ENCODE measurements around the gene HSD17B13. TPM values are rescaled to one million over a fixed set of nuclear protein-coding genes. Genes with fewer than 3 reads are reported as not detected.
"Not testable (repeated sequence)": the region's sequence is repeated elsewhere in the genome, so short reads cannot be mapped to it uniquely, and the experiment has no call there.

Gene HSD17B13
- total and polyA plus RNA-seq, 2 experiments from 2014 or later, result 0.30 to 1.00 TPM

DNA sequence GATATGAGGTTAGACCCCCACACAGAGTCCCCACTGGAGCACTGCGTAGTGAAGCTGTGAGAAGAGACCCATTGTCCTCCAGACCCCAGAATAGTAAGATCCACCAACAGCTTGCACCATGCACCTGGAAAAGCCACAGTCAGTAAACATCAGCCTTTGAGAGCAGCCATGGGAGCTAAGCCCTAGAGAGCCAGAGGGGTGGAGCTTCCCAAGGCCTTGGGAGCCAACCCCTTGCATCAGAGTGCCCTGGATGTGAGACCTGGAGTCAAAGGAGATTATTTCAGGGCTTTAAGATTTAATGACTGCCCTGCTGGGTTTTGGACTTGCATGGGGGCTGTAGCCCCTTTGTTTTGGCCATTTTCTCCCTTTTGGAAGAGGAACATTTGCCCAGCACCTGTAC is 35.7 kb downstream of the HSD17B13 start:
- no peaks in the 10 kb centered on the region for H3K4me1 ChIP-seq (ENCODE audit: insufficient read depth)
- no peaks in the 10 kb centered on the region for H3K79me2 ChIP-seq
- no peaks in the 10 kb centered on the region for H3K9me2 ChIP-seq (replicated peaks; ENCODE audit: insufficient read depth)
- no peak overlapping the region for H3K27ac ChIP-seq
- no peaks in the 10 kb centered on the region for H3K36me3 ChIP-seq (replicated peaks; ENCODE audit: insufficient read depth, low read depth)
- H3K27me3 ChIP-seq, result no peaks in the 10 kb centered on the region
- WGBS (ENCODE audit: low lambda C conversion rate, missing lambda C conversion rate), result 94% methylated on average over 1 of the region's 1 CpG
- TF ChIP-seq EZH2phosphoT487 (IDR thresholded peaks at IDR 0.05; ENCODE audit: low read depth, severe bottlenecking, unreplicated experiment), result no peak
- TF ChIP-seq EZH2 (IDR thresholded peaks at IDR 0.05; ENCODE audit: borderline replicate concordance), result no peak
- TF ChIP-seq, protein P1, sequence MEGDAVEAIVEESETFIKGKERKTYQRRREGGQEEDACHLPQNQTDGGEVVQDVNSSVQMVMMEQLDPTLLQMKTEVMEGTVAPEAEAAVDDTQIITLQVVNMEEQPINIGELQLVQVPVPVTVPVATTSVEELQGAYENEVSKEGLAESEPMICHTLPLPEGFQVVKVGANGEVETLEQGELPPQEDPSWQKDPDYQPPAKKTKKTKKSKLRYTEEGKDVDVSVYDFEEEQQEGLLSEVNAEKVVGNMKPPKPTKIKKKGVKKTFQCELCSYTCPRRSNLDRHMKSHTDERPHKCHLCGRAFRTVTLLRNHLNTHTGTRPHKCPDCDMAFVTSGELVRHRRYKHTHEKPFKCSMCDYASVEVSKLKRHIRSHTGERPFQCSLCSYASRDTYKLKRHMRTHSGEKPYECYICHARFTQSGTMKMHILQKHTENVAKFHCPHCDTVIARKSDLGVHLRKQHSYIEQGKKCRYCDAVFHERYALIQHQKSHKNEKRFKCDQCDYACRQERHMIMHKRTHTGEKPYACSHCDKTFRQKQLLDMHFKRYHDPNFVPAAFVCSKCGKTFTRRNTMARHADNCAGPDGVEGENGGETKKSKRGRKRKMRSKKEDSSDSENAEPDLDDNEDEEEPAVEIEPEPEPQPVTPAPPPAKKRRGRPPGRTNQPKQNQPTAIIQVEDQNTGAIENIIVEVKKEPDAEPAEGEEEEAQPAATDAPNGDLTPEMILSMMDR (IDR thresholded peaks at IDR 0.05; ENCODE audit: poor library complexity), result no peak
- H3K9me3 ChIP-seq (ENCODE audit: low read depth), result no peaks in the 10 kb centered on the region
- H2AFZ ChIP-seq, result no peak overlapping the region
- H3K4me2 ChIP-seq, result no peak overlapping the region
- DNase-seq (ENCODE audit: low spot score), result no peak
- H3K4me3 ChIP-seq, result no peak overlapping the region
- no peaks in the 10 kb centered on the region for H4K20me1 ChIP-seq (ENCODE audit: insufficient read depth, poor library complexity, severe bottlenecking)

DNA sequence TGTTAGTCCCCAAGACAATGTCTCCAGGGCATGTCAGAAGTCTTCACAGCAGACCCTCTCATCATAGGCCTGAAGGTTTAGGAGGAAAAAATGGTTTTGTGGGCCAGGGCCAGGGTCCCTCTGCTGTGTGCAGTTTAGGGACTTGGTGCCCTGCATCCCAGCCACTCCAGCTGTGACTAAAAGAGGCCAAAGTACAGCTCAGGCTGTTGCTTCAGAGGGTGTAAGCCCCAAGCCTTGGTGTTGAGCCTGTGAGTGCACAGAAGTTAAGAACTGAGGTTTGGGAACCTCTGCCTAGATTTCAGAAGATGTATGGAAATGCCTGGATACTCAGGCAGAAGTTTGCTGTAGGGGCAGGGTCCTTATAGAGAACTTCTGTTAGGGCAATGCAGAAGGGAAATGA is 38.4 kb downstream of the HSD17B13 start:
- H3K36me3 ChIP-seq (replicated peaks; ENCODE audit: insufficient read depth, low read depth); H3K27me3 ChIP-seq; H3K27ac ChIP-seq; H3K9me2 ChIP-seq (replicated peaks; ENCODE audit: insufficient read depth); H3K79me2 ChIP-seq; H3K4me1 ChIP-seq (ENCODE audit: insufficient read depth); H3K4me3 ChIP-seq; H3K9me3 ChIP-seq (ENCODE audit: low read depth); H4K20me1 ChIP-seq (ENCODE audit: insufficient read depth, poor library complexity, severe bottlenecking); H3K4me2 ChIP-seq; H2AFZ ChIP-seq; DNase-seq (ENCODE audit: low spot score): not testable (repeated sequence)

DNA sequence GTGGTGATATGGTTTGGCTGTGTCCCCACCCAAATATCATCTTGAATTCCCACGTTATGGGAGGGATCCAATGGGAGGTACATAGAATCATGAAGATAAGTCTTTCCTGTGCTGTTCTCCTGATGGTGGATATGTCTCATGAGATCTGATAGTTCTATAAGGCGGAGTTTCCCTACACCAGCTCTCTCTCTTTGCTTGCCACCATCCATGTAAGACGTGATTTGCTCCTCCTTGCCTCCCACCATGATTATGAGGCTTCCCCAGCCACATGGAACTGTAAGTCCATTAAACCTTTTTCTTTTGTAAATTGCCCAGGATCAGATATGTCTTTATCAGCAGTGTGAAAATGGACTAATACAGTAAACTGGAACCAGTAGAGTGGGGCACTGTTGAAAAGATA is 39.5 kb downstream of the HSD17B13 start:
- Histone ChIP-seq H3K9me3 (ENCODE audit: low read depth) (no peaks in the 10 kb centered on the region), H3K9me2 (replicated peaks; ENCODE audit: insufficient read depth) (no peaks in the 10 kb centered on the region), H3K27ac (no peak overlapping the region), H3K4me1 (ENCODE audit: insufficient read depth) (no peaks in the 10 kb centered on the region), H2AFZ (no peak overlapping the region), H3K4me3 (no peak overlapping the region), H3K79me2 (no peaks in the 10 kb centered on the region), H3K4me2 (no peak overlapping the region), H3K27me3 (no peaks in the 10 kb centered on the region), H3K36me3 (replicated peaks; ENCODE audit: insufficient read depth, low read depth) (no peaks in the 10 kb centered on the region), H4K20me1 (ENCODE audit: insufficient read depth, poor library complexity, severe bottlenecking) (no peaks in the 10 kb centered on the region)
- no peak for DNase-seq (ENCODE audit: low spot score)
- 77% methylated on average over 3 of the region's 3 CpGs for WGBS (ENCODE audit: low lambda C conversion rate, missing lambda C conversion rate)
- TF ChIP-seq EZH2 (IDR thresholded peaks at IDR 0.05; ENCODE audit: borderline replicate concordance), result no peak

DNA sequence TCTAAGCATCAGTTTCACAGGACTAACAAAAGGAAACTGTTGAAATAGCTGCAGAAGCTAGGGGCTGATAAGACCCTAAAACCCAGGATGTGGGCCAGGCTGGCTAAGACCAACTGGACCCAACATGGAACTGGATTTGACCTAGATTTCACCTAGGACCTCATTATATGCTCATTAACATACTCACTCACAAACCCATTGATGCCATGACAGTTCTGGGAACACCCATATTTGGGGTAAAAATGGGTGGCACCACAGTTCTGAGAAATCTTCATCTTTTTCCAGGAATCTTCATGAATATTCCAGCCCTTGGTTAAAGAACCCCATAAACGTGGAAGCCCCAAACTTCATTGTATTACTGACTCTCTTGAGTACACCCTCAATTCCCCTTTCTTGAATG is 41.1 kb downstream of the HSD17B13 start:
- no peaks in the 10 kb centered on the region for H3K9me3 ChIP-seq (ENCODE audit: low read depth)
- no peak overlapping the region for H2AFZ ChIP-seq
- H3K9me2 ChIP-seq (replicated peaks; ENCODE audit: insufficient read depth), result no peaks in the 10 kb centered on the region
- no peak overlapping the region for H3K4me2 ChIP-seq
- no peak for TF ChIP-seq EZH2 (IDR thresholded peaks at IDR 0.05; ENCODE audit: borderline replicate concordance)
- TF ChIP-seq, protein P1 (IDR thresholded peaks at IDR 0.05; ENCODE audit: poor library complexity), result no peak
- no peak for DNase-seq (ENCODE audit: low spot score)
- H3K27ac ChIP-seq, result no peak overlapping the region
- H3K27me3 ChIP-seq, result no peaks in the 10 kb centered on the region
- H3K4me3 ChIP-seq, result no peak overlapping the region
- WGBS (ENCODE audit: low lambda C conversion rate, missing lambda C conversion rate), result 93% methylated on average over 1 of the region's 1 CpG
- H3K36me3 ChIP-seq (replicated peaks; ENCODE audit: insufficient read depth, low read depth), result no peaks in the 10 kb centered on the region
- H4K20me1 ChIP-seq (ENCODE audit: insufficient read depth, poor library complexity, severe bottlenecking), result no peaks in the 10 kb centered on the region
- no peaks in the 10 kb centered on the region for H3K79me2 ChIP-seq
- H3K4me1 ChIP-seq (ENCODE audit: insufficient read depth), result peaks cover 6% of the 10 kb centered on the region

DNA sequence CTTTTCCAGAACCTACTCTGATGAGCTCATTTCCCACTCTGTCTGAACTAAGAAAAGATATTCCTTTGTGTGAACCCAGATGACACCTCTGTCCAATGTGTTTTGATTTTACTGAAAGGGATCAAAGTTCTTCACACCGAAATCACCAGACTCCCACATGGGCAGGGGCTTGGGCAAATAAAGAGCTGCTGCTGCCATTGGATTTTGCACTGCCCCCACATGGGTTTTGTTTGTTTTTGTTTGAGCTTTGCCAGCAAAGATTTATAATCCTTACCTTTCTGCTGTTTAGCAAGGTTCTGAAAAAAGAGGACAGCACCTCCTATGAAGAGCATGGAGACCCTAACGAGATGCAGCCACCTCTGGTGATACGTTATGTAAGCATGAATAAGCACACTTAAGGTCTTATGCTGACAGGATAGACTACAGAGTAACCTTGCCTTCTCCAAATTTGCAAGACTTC is 44.3 kb downstream of the HSD17B13 start:
- Histone ChIP-seq H4K20me1 (ENCODE audit: insufficient read depth, poor library complexity, severe bottlenecking) (no peaks in the 10 kb centered on the region), H3K9me3 (ENCODE audit: low read depth) (no peaks in the 10 kb centered on the region), H3K4me2 (peak overlapping the region; percentile 6), H3K27ac (peak overlapping the region; percentile 32), H3K4me1 (ENCODE audit: insufficient read depth) (peaks cover 6% of the 10 kb centered on the region), H3K9me2 (replicated peaks; ENCODE audit: insufficient read depth) (no peaks in the 10 kb centered on the region), H3K36me3 (replicated peaks; ENCODE audit: insufficient read depth, low read depth) (no peaks in the 10 kb centered on the region), H3K27me3 (no peaks in the 10 kb centered on the region), H2AFZ (no peak overlapping the region), H3K4me3 (no peak overlapping the region), H3K79me2 (no peaks in the 10 kb centered on the region)
- no peak for TF ChIP-seq EZH2phosphoT487 (IDR thresholded peaks at IDR 0.05; ENCODE audit: low read depth, severe bottlenecking, unreplicated experiment)
- TF ChIP-seq, protein P1 (IDR thresholded peaks at IDR 0.05; ENCODE audit: poor library complexity), result no peak
- TF ChIP-seq EZH2 (IDR thresholded peaks at IDR 0.05; ENCODE audit: borderline replicate concordance), result no peak
- DNase-seq (ENCODE audit: low spot score), result peak; percentile 33
- WGBS (ENCODE audit: low lambda C conversion rate, missing lambda C conversion rate), result 64% methylated on average over 3 of the region's 3 CpGs

Measured in hepatocyte (in vitro differentiated cells).